Measurements from ENCODE around the gene UBE2K. TPM values are rescaled to one million over a fixed set of nuclear protein-coding genes. Genes with fewer than 3 reads are reported as not detected.
A peak's percentile ranks its signal among the peaks of the same experiment; 100 is the strongest.
"Not testable (repeated sequence)": the region's sequence is repeated elsewhere in the genome, so short reads cannot be mapped to it uniquely, and the experiment has no call there.

Gene UBE2K
- total RNA-seq, 1 donor from 2014 or later, result 18.4 TPM

DNA sequence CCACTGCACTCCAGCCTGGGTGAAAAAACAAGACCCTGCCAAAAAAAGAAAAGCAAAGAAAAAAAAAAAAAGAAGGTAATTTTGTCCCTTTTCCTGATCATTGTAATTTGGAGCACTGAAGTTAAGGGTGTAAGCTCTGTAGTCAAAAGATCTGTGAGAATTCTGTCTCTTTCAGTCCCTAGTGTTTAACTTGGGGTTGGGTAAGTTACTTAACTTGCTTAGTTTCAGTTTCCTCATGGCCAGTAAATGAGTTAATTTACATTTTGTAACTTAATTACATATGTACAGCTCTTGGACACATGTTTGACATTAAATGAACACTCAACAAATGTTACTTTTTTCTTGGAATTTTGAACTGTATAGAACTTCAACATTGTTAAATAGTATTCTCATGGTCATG is 10.9 kb upstream of the UBE2K start:
- DNase-seq (ENCODE audit: low read depth), result no peak

DNA sequence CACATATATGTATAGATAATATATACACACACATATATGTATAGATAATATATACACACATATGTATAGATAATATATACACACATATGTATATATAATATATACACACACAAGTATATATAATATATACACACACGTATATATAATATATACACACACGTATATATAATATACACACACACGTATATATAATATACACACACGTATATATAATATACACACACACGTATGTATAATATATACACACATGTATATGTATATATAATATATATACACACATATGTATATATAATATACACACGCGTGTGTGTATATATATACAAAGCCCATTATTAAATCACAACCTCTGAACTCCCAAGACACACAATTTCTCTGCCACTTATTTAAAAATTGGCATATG is 8.0 kb upstream of the UBE2K start:
- DNase-seq (ENCODE audit: low read depth), result no peak

DNA sequence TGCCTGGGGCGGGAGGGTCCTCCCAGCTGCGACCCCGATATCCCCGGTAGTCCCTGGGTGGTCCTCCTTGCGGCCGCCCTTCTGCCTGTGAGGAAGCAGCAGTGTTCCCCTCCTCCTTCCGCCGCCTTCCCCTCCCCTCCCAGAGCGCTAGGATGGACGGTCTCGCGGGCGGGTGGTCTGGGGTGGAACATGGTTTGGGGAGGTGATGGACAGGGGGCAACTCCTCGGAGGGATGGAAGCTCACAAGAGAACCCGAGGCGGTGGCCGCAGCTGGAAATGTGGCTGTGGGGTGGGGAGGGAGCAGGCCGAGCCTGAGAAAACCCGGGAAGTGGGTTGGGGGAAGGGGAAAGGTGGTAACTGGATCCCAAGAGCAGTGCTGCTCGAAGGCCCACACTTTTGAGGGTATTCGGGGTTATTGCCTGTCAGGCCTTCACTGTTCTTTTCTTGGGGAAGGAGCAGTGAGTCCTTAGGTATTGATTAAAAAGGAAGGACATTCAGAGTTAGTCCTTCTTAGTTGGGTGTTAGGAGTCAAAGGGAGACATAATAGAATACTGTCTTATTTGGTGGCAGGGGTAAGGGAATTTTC is 581 bp downstream of the UBE2K start:
- peak; percentile 34 for DNase-seq (ENCODE audit: low read depth)

DNA sequence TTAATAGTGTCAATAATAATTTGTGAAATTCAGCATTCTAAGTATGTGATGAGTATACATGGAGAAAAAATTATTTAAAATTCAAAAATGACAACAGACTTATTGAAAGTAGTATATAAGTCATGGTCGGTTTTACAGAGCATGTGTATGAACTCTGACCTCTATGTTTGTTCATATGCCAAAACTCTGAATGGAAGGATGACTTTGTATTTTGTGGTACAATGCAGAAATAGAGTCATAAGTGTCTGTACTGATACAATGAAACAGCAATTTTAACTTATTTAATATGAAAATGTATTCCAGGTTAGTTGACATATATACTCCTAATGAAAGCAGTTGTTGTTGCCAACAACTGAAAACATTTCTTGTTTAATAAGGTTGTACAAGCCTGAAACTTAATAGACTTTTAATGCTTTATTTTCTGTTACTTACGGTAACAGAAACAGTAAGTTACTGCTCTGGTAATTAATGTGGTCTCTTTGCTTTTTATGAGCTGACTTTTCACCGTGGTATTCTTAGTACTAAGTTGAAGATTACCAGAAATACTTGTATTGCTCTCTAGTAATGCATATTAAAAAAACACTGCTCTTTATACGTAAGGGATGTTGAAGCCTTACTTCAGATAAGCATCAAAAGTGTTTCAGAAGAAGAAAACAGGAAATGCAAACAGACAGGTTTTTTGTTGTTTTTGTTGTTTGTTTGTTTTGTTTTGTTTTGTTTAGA is 1.9 kb downstream of the UBE2K start:
- no peak for DNase-seq (ENCODE audit: low read depth)

DNA sequence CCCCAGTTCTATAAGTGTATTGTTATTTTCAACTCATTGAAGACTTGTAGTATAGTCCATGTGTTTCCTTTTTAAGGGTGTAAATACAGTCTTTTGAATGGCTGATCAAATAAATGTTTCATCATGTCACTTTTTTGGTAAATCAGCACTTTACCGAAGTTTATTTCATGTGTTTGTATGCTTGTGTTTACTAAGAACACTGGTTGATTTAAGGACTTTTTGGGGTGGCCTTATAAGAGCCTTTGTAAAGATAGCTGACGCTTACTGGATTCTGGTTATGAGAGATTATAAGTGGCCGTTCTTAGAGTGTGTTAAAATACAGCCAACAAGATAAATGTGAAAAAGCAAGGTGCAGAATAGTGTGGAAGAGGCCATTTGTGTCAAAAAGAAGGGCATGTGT is 2.6 kb downstream of the UBE2K start:
- DNase-seq (ENCODE audit: low read depth), result no peak

DNA sequence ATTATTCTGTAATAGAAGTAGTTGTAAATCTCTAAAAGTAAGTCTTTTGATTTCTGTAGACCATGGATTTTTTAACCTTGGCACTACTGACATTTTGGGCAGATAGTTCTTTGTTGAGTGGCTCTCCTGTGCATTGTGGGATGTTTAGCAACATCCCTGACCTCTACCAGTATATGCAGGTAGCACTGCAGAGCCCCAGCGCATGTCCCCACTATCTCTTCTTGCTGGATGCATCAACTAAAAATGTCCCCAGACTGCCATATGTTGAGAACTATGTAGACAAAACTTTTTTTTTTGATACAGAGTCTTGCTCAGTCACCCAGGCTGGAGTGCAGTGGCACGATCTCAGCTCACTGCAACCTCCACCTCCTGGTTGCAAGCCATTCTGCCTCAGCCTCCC is 4.8 kb downstream of the UBE2K start:
- no peak for DNase-seq (ENCODE audit: low read depth)

DNA sequence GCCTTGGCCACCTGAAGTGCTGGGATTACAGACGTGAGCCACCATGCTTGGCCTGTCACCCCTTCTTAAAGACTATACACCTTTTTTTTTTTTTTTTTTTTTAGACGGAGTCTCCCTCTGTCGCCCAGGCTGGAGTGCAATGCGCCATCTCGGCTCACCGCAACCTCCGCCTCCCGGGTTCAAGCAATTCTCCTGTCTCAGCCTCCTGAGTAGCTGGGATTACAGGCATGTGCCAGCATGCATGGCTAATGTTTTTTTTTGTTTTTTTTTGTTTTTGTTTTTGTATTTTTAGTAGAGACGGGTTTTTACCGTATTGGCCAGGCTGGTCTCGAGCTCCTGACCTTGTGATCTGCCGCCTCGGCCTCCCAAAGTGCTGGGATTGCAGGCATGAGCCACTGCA is 6.9 kb downstream of the UBE2K start:
- not testable (repeated sequence) for DNase-seq (ENCODE audit: low read depth)

DNA sequence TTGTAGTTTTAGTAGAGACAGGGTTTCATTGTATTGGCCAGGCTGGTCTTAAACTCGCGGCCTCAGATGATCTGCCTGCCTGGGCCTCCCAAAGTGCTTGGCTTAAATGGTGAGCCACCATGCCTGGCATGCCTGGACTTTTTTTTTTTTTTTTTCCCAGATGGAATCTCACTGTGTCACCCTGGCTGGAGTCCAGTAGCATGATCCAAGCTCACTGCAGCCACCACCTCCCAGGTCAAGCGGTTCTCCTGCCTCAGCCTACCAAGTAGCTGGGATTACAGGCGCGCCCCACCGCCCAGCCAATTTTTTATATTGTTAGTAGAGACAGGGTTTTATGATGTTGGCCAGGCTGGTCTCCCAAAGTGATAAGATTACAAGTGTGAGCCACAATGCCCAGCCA is 8.4 kb downstream of the UBE2K start:
- DNase-seq (ENCODE audit: low read depth), result peak; percentile 85

DNA sequence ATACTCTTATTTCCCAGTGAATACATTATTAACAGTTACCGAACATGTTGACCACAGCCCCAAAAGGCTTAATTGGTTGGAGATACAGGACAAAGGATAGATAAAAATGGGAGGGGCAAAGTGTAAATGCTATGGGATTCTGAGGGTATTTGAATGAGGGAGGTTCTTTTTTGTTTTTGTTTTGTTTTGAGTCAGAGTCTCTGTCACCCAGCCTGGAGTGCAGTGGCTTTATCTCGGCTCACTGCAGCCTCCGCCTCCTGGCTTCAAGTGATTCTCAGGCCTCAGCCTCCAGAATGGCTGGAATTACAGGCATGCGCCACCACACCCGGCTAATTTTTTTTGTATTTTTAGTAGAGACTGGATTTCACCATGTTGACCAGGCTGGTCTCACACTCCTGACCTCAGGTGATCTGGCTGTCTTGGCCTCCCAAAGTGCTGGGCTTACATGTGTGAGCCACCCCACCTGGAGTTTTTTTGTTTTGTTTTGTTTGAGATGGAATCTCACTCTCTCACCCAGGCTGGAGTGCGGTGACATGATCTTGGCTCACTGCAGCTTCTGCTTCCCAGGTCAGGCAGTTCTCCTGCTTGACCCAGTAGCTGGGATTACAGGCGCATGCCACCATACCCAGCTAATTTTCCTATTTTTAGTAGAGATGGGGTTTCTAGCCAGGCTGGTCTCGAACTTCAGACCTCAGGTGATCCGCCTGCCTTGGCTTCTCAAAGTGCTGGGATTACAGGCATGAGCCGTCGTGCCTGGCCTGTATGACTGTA is 9.0 kb downstream of the UBE2K start:
- DNase-seq (ENCODE audit: low read depth), result peak; percentile 43

DNA sequence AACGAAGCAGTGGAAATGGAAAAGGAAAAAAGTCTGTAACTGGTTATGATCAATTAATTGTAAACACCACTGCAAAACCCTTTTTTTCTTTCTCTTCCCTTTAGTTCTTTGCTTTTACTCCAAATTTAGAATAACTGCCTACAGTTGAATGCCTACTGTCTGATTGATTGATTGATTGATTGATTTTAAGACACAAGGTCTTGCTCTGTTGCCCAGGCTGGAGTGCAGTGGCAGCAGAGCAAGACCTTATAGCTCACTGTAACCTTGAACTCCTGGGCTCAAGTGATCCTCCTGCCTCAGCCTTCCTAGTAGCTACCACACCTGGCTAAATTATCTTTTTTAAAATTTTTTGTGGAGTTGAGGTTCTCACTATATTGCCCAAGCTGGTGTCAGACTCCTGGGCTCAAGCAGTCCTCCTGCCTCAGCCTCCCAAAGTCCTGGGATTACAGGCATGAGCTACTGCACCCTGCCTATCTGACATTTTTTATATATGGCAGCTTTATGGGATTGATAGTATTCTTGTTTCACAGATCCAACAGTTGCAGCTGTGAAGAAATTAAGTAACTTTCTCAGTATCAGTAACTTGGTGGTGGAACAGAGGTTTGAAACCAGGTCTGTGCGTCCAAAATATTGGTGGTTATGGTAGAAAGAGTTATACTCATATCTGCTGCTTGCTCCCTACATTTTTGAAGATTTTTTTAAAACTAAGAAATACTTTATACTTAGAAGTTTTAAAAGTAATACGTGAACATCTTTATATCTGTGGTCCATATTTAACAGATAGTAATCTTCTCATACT is 12.4 kb downstream of the UBE2K start:
- no peak for DNase-seq (ENCODE audit: low read depth)

DNA sequence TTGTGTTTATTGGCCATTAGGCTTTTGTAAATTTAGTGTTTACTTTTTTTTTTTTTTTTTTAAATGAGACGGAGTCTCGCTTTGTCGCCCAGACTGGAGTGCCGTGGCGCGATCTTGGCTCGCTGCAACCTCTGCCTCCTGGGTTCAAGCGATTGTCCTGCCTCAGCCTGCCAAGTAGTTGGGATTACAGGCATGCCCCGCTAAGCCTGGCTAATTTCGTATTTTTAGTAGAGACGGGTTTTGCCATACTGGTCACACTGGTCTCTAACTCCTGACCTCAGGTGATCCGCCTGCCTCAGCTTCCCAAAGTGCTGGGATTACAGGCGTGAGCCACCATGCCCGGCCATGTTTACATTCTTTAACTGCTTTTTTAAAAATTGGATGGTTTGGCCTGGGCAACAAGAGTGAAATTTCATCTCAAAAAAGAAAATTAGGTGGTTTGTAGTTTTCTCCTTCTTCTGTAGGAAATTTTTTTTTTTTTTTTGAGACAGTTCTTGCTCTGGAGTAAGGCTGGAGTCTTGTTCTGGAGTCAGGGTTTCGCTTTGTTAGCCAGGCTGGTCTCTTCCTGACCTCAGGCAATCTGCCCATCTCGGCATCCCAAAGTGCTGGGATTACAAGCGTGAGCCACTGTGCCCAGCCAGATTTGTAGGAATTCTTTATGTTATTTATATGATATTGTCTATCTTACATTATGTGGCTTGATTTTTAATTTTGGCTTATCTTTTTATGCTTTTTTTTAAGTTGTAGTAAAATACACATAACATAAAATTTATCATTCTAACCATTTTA is 15.1 kb downstream of the UBE2K start:
- DNase-seq (ENCODE audit: low read depth), result no peak

DNA sequence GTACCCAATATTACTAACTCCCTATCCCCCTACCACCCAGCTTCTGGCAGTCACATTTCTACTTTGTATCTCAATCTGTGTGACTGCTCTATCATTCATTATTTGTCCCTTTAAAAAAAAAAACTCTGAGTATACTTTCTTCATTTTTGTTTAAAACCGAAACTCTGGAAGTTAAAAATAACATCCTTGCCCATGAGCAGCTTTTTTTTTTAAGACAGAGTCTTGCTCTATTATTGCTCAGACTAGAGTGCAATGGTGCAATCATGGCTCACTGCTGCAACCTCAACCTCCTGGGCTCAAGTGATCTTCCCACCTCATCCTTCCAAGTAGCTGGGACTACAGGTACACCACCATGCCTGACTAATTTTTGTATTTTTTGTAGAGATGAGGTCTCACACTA is 15.8 kb downstream of the UBE2K start:
- peak; percentile 16 for DNase-seq (ENCODE audit: low read depth)

DNA sequence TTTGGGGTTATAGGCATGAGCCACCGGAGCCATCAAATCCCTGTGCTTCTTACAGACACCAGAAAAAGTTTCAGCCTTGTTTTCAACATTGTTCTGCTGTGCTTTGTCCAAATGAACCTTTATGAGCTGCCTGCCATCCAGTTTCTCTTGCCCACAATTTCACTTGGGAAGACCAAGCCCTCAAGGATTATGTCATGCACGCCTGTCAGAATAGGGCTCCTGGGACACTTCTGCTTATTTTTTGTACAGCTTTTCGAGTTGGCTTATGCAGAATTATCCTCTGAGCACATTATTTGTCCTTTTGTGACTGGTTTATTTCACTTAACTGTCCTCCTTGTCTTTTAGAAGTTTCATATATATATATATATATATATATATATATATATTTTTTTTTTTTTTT is 16.2 kb downstream of the UBE2K start:
- peak; percentile 47 for DNase-seq (ENCODE audit: low read depth)

DNA sequence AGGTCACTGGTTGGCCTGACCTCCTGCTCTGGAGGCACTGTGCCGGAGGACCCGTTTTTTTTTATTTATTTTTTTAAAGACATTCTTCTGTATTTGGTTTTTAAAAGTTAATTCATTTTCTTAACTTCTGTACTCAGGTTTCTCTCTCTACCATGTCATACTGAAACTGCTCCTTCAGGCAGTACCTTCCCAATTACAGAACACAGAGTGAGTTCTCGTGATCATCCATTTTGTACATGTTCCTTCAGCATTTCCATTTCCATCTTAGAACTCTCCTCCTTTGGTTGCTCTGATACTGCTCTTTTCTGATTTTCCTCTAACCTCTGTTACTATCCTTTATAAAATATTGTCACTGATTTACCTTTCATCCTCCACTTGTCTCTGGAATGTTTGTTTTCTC is 17.9 kb downstream of the UBE2K start:
- DNase-seq (ENCODE audit: low read depth), result no peak

DNA sequence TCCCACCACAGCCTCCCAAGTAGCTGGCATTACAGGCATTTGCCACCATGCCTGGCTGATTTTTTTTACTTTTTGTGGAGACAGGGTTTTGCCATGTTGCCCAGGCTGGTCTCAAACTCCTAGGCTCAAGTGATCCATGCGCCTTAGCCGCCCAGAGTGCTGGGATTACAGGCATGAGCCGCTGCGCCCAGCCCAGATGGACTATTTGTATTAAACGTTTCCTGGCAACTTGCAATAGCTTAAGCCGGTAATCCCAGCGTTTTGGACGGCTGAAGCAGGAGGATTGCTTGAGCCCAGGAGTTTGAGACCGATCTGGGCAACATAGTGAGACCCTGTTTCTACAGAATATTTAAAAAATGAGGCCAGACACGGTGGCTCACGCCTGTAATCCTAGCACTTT is 18.4 kb downstream of the UBE2K start:
- DNase-seq (ENCODE audit: low read depth), result no peak

DNA sequence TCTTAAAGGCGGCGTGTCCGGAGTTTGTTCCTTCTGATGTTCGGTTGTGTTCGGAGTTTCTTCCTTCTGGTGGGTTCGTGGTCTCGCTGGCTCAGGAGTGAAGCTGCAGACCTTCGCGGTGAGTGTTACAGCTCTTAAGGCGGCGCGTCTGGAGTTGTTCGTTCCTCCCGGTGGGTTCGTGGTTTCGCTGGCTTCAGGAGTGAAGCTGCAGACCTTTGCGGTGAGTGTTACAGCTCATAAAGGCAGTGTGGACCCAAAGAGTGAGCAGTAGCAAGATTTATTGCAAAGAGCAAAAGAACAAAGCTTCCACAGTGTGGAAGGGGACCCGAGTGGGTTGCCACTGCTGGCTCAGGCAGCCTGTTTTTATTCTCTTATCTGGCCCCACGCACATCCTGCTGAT is 19.8 kb downstream of the UBE2K start:
- DNase-seq (ENCODE audit: low read depth), result not testable (repeated sequence)

DNA sequence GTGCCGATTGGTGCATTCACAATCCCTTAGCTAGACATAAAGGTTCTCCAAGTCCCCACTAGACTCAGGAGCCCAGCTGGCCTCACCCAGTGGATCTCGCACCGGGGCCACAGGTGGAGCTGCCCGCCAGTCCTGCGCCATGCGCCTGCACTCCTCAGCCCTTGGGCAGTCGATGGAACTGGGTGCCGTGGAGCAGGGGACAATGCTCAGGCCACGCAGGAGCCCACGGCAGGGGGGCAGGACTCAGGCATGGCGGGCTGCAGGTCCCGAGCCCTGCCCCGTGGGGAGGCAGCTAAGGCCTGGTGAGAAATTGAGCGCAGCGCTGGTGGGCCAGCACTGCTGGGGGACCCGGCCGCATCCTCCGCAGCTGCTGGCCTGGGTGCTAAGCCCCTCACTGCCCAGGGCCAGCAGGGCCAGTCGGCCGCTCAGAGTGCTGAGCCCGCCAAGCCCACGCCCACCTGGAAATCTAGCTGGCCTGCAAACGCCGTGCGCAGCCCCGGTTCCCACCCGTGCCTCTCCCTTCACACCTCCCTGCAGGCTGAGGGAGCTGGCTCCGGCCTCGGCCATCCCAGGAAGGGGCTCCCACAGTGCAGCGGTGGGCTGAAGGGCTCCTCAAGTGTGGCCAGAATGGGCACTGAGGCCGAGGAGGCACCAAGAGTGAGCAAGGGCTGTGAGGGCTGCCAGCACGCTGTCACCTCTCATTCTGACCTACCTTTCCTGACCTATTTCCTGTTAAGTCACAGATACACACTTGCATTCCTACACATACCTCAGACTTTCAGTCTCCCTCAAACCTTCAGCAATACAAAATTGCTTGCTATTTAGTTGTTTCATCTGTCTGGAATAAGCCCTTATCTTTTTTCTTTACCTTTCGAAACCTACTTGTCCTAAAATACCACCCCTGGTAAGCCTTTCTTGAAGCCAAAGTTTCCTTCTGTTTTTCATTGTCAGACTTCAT is 20.7 kb downstream of the UBE2K start:
- no peak for DNase-seq (ENCODE audit: low read depth)

DNA sequence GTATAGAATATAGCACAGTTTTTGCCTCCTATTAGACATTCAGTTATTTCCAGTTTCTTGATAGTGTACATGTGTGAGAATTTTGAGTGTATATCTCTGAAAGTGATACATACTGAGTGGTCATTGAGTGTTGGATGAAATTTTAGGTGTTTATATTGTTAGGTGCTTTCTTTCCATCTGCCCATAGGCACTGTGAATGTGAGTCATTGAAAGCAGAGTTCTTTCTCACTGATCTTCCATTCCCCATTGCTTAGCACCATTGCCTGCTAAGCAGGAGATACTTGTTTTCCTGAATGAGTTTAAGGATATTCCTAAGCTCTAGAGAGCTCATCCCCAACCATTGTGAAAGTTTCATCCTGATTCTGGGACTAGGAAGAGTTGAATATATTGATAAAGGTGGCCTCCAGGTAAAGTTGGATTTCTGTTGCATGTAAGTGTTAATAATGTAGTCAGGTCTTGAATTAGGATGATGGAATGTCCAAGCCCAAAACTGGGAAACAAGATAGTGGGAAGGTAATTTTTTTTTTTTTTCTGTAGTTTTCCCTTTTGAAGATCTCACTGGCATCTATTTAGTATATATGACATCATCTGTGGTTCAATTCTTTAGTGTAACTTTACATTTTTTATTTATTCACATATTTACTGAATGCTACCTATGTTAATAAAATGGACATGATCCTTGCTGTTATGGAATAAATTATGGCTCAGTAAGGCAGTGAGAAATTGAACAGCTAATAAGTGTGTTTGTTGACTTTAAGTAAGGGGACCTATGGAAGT is 22.1 kb downstream of the UBE2K start:
- DNase-seq (ENCODE audit: low read depth), result no peak

DNA sequence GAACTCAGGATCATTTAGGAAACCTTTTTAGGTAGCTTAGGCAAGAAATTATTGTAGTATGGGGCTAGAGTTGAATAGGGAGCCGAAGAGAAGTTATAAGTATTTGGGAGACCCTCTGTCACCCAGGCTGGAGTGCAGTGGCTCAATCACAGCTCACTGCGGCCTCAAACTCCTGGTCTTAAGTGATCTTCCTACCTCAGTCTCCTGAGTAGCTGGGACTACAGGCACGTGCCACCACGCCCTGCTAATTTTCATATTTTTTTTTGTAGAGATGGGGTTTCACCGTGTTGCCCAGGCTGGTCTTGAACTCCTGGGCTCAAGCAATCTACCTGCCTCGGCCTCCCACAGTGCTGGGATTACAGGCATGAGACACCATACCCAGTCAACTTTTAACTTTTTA is 23.3 kb downstream of the UBE2K start:
- not testable (repeated sequence) for DNase-seq (ENCODE audit: low read depth)

Measured in myocyte (in vitro differentiated cells).